Measurements from ENCODE around the gene ABRACL. TPM values are rescaled to one million over a fixed set of nuclear protein-coding genes. Genes with fewer than 3 reads are reported as not detected.

The ABRACL gene
- total and polyA plus RNA-seq, 2 donors (not counting 1 experiment from before 2014, with no cell fraction given) = 13.6 to 22.6 TPM

DNA sequence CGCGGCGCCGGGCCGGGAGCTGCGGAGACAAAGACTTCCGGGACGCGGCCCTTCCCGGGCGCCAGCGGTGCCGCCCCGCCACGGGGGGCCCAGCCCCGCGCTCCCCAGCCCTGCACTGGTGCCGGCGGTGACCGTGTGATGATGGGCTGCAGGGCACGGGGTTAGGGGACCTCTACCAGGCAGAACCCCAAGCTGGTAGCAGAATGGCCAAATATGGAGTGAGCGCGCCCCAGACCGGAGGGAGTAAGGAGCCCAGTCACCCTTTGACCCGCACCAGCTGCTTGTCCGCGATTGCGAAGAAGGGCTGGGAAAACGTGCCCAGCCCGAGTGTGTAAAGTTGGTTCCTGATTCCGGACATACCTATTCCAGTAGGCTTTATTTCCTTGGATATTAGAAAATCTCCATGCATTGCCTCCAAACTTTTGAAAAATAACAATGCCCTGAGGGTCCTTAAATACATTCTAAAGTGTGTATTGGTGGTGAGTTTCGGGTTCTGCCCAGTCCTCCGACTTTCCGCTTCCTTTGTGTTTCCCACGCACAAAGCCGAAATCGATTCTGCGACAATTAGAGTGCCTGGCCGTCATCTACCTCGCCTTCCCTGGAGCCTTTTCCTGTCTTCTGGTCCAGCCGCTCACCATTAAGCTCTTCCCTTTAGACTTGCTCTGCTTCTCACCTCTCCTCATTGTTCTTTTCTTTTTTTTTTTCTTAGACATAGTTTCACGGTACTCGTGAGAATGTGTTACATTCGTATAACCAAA, 1.1 kb downstream of the ABRACL start:
- DNase-seq (peak; percentile 38), ATAC-seq (ENCODE audit: low read depth) (peak; percentile 12)
- Histone ChIP-seq H3K9me3 (ENCODE audit: control extremely low read depth in 1 of 3, control insufficient read depth in 2 of 3, insufficient read depth in 1 of 3, low read length in 2 of 3) (no peaks in the 10 kb centered on the region), H3K27me3 (replicated peaks in 1 of 4; ENCODE audit: control extremely low read depth in 1 of 4, control insufficient read depth in 3 of 4, insufficient read depth in 4 of 4, low read length in 3 of 4) (no peaks in the 10 kb centered on the region), H3K27ac (ENCODE audit: low read length in 2 of 2) (peak overlapping the region; percentile 87 to 92), H3K4me3 (ENCODE audit: control extremely low read depth in 1 of 5, extremely low read depth in 1 of 5, insufficient read depth in 1 of 5, low read depth in 2 of 5, low read length in 4 of 5) (peak overlapping the region; percentile 84 to 100 (median 89)), H3K9ac (ENCODE audit: low read length) (peak overlapping the region; percentile 97), H3K4me1 (ENCODE audit: control insufficient read depth in 2 of 2, insufficient read depth in 2 of 2, low read length in 2 of 2) (peaks cover 27 to 28% of the 10 kb centered on the region in 2 donors), H4K20me1 (ENCODE audit: control insufficient read depth, insufficient read depth, low read length, poor library complexity, severe bottlenecking) (peaks cover 17% of the 10 kb centered on the region), H2AFZ (ENCODE audit: insufficient read depth, low read depth, low read length, poor library complexity, severe bottlenecking) (peak overlapping the region; percentile 96), H3K36me3 (replicated peaks in 1 of 2; ENCODE audit: control extremely low read depth in 1 of 2, control insufficient read depth in 1 of 2, extremely low read depth in 1 of 2, insufficient read depth in 2 of 2, low read length in 1 of 2) (peaks cover 4 to 13% of the 10 kb centered on the region in 2 experiments), H3K79me2 (ENCODE audit: control insufficient read depth, insufficient read depth, low read length) (peaks cover 60% of the 10 kb centered on the region), H3K4me2 (replicated peaks; ENCODE audit: low read depth, low read length, poor library complexity, severe bottlenecking) (peak overlapping the region; percentile 95)
- Mint-ChIP-seq H3K27me3 (no peaks in the 10 kb centered on the region), H3K4me3 (no peak overlapping the region), H3K27ac (no peak overlapping the region), H3K9me3 (ENCODE audit: insufficient read depth) (no peaks in the 10 kb centered on the region), H3K4me1 (peaks cover 20% of the 10 kb centered on the region)
- POLR2A ChIA-PET = interaction anchor here (0.6 to 1.6 kb wide), 7 partner anchors 42 to 1806 kb away, joined by 3 to 8 read pairs (median 3); partner anchors contain the start of genes CCDC28A and CITED2
- under 1% methylated on average over 28 of the region's 44 CpGs for WGBS (ENCODE audit: insufficient coverage)
- TF ChIP-seq, protein P1, sequence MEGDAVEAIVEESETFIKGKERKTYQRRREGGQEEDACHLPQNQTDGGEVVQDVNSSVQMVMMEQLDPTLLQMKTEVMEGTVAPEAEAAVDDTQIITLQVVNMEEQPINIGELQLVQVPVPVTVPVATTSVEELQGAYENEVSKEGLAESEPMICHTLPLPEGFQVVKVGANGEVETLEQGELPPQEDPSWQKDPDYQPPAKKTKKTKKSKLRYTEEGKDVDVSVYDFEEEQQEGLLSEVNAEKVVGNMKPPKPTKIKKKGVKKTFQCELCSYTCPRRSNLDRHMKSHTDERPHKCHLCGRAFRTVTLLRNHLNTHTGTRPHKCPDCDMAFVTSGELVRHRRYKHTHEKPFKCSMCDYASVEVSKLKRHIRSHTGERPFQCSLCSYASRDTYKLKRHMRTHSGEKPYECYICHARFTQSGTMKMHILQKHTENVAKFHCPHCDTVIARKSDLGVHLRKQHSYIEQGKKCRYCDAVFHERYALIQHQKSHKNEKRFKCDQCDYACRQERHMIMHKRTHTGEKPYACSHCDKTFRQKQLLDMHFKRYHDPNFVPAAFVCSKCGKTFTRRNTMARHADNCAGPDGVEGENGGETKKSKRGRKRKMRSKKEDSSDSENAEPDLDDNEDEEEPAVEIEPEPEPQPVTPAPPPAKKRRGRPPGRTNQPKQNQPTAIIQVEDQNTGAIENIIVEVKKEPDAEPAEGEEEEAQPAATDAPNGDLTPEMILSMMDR (IDR thresholded peaks at IDR 0.05) = no peak
- no peak for TF ChIP-seq EZH2 (IDR thresholded peaks at IDR 0.05; ENCODE audit: borderline replicate concordance, insufficient read depth, low read depth, low read length, poor library complexity, severe bottlenecking)
- intact Hi-C loops (cut with micrococcal nuclease) = loop anchor here (1.0 to 10.0 kb wide), 8 partner anchors 41 to 625 kb away; partner anchors contain the start of genes CCDC28A, CITED2, HEBP2 and HECA
- CTCF ChIA-PET = interaction anchor here (0.8 to 3.1 kb wide), 11 partner anchors 11 to 340 kb away, joined by 3 to 15 read pairs (median 4); partner anchors contain the start of gene CCDC28A
